ENCODE results near the gene SLC16A2.

- TF ChIP-seq CTCF (IDR thresholded peaks at IDR 0.05; ENCODE audit: low read depth, low read length) (no peak), EZH2phosphoT487 (IDR thresholded peaks at IDR 0.05; ENCODE audit: low read depth) (no peak)
These were observed 136.1 kb downstream of the SLC16A2 start for GRCh38 chrX:74557378-74557777.

Measured in OCI-LY3 (cell line).